GM18951 (cell line): Measurements from ENCODE around the gene ERG.

Source experiments
- POLR2A ChIP-seq: IDR thresholded peaks from 4 replicates; pipeline ENCODE4 v1.6.1; 2011; ENCODE audit warnings: mild to moderate bottlenecking; ENCODE audit not compliant: insufficient read length, insufficient read depth; ENCODE audit errors: extremely low read depth
- in situ Hi-C: fragments of 300-500 bp; cut with MboI; formaldehyde crosslinking; loops from one replicate; pipeline ENCODE4 v1.12.0; 2022; ENCODE audit warnings: low sequenced_read_pairs, mixed read lengths, inconsistent platforms; ENCODE audit not compliant: unreplicated experiment

ERG gene

GRCh38 chr21:38455403-38455802 lies 42.9 kb downstream of the ERG start:
- TF ChIP-seq POLR2A = no peak
- in situ Hi-C loops = no loop called here

- TF ChIP-seq POLR2A = no peak
- in situ Hi-C loops = no loop called here
Measured at GRCh38 chr21:38454702-38455101, 43.6 kb downstream of the ERG start.

- no peak for TF ChIP-seq POLR2A
- in situ Hi-C loops = no loop called here
Measured at GRCh38 chr21:38454161-38454560, 44.1 kb downstream of the ERG start.

GRCh38 chr21:38448671-38449385 lies 49.4 kb downstream of the ERG start:
- in situ Hi-C loops = no loop called here
- TF ChIP-seq POLR2A = no peak

- in situ Hi-C loops = no loop called here
- no peak for TF ChIP-seq POLR2A
Measured at GRCh38 chr21:38447611-38448010, 50.7 kb downstream of the ERG start.

GRCh38 chr21:38444691-38445090 lies 53.6 kb downstream of the ERG start:
- in situ Hi-C loops = no loop called here
- no peak for TF ChIP-seq POLR2A

GRCh38 chr21:38443110-38443509 lies 55.2 kb downstream of the ERG start:
- in situ Hi-C loops = no loop called here
- no peak for TF ChIP-seq POLR2A

- in situ Hi-C loops = no loop called here
- TF ChIP-seq POLR2A = no peak
Measured at GRCh38 chr21:38441153-38441552, 57.1 kb downstream of the ERG start.

GRCh38 chr21:38440746-38441145 lies 57.5 kb downstream of the ERG start:
- TF ChIP-seq POLR2A = no peak
- in situ Hi-C loops = no loop called here

- no peak for TF ChIP-seq POLR2A
- in situ Hi-C loops = no loop called here
Measured at GRCh38 chr21:38439957-38440356, 58.3 kb downstream of the ERG start.

- in situ Hi-C loops = no loop called here
- TF ChIP-seq POLR2A = no peak
Measured at GRCh38 chr21:38439426-38439825, 58.9 kb downstream of the ERG start.

GRCh38 chr21:38438462-38438893 lies 59.8 kb downstream of the ERG start:
- in situ Hi-C loops = no loop called here
- TF ChIP-seq POLR2A = no peak

- TF ChIP-seq POLR2A = no peak
- in situ Hi-C loops = no loop called here
Measured at GRCh38 chr21:38436341-38436740, 61.9 kb downstream of the ERG start.

- in situ Hi-C loops = no loop called here
- TF ChIP-seq POLR2A = no peak
Measured at GRCh38 chr21:38434913-38435533, 63.3 kb downstream of the ERG start.
